NCI-H128 (cell line): ENCODE results near the gene ATXN10.
"Not testable (repeated sequence)": the region's sequence is repeated elsewhere in the genome, so short reads cannot be mapped to it uniquely, and the experiment has no call there.

ENCODE experiments used
- DNase-seq: peaks from one replicate; lab custom pipeline; 2025; ENCODE audit not compliant: unreplicated experiment; lab: John Stamatoyannopoulos, UW

ATXN10 gene

GRCh38 chr22:45642986-45643385 is 28.6 kb upstream of the ATXN10 start:
- no peak for DNase-seq

GRCh38 chr22:45644714-45645113 is 26.9 kb upstream of the ATXN10 start:
- DNase-seq, result no peak

DNA sequence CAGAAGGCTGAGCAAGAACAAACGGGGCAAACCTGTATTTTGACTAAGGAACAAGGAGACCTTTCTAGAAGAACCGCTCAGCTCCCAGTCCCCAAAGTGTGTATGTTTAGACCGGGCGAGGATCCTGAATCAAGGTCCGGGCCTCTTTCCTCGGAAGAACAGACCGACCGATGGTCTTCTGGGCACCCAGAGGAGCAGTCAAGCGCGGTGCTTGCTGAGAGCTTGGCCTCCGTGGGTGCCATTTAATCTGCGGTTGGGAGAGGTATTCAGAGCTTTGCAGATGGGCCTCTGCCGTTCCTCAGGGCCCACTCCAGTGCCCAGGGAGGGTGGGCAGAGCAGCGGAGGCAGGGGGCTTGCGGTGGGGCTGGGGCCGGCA is 26.5 kb upstream of the ATXN10 start:
- DNase-seq, result no peak

- DNase-seq, result peak; percentile 11
Measured at GRCh38 chr22:45645526-45646414, 25.9 kb upstream of the ATXN10 start.

GRCh38 chr22:45647532-45648225 is 24.0 kb upstream of the ATXN10 start:
- no peak for DNase-seq

DNA sequence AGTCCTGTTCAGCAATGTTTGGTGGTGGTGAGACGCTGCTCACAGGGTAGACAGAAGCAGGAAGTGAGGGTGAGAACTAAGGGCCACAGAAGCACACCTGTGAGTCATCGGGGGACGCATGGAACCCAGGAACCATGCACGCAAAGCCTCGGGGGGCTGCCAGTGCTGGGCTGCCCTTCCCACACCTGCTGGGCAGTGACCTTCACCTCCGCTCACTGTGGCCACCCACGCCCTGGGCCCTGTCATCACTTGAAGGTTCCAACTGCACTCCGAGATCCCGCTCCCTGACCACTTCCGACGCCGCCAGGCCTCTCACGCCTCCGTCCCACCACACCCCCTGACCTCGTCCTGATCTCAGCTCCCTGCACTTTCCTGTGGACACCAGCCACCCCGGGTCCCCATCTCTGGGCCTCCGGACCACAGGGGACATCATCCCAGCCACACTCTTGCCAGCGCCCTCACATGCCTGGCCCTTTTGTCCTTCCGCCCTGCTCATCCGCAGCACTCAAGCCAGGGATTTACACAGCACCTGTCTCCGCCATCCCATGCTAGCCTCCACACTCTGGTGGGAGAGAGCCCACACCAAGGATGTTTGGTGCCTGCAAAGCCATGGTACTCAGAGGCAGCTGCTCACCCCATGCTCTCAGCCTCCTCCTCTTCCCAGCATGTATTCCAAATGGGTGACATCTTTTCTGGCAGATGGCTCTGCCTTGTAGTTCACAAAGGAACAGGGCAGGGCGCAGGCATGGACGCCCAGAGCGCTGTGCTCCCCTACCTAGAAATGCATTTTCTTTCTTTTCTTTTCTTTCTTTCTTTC is 23.1 kb upstream of the ATXN10 start:
- DNase-seq, result no peak

GRCh38 chr22:45649809-45650208 is 21.8 kb upstream of the ATXN10 start:
- DNase-seq, result no peak

- no peak for DNase-seq
Measured at GRCh38 chr22:45650721-45651120, 20.9 kb upstream of the ATXN10 start.

- DNase-seq, result no peak
Measured at GRCh38 chr22:45651931-45652528, 19.6 kb upstream of the ATXN10 start.

DNA sequence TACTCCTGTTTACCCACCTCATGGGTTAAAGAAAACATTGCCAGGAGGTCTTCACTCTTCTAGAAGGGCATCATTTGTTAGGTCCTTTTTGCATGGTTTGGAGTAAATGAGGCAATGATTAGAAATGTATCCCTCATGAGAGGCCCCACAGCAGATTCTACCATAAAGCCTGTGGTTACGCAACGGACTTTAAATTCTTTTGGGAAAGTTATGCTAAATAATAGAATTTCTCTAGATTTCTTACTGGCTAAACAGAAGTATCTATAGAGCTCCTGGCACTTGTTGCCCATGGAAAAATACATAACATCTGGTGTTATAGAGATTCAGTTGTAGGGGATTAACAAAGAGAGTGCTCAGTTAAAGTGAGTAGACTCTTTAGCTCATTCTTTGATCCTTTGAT is 15.1 kb upstream of the ATXN10 start:
- no peak for DNase-seq

DNA sequence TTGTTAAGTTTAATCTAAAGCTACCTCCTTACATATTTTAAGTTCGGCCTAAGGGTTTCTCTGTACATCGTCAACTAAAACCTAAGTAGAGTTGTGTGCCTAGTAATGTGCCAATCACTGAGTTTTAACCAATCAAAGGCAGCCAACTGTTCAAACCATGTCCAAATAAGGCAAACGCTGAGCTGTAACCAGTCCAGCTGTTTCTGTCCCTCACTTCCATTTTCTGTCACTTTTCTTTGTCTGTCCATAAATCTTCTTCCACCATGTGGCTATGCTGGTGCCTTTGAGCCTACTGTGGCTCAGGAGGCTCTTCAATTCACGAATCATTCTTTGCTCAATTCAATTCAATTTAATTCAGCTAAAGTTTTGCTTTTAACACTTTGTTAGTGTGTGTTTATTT is 13.9 kb upstream of the ATXN10 start:
- no peak for DNase-seq

DNA sequence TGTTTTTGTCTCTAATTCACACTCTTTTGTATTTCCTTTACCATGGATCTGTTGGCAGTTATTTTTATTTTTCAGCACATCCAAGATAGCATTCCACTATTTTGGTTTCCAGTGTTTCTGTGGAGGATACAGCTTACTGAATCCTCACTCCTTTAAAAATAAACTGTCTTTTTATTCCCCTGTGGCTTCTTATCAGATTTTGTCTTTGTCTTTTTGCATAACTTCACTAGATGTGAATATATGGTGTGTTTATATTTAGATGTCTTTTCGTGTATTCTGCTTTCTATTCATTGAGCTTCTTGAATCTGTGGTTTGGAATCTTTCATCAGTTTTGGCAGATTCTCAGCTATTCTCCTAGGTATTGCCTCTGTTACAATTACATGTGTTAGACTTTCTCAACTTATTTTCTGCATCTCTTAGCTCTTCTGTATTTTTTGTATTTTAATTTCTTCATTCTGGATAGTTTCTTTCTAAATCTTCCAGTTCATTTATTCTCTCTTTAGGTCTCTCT is 7.4 kb upstream of the ATXN10 start:
- DNase-seq, result no peak

DNA sequence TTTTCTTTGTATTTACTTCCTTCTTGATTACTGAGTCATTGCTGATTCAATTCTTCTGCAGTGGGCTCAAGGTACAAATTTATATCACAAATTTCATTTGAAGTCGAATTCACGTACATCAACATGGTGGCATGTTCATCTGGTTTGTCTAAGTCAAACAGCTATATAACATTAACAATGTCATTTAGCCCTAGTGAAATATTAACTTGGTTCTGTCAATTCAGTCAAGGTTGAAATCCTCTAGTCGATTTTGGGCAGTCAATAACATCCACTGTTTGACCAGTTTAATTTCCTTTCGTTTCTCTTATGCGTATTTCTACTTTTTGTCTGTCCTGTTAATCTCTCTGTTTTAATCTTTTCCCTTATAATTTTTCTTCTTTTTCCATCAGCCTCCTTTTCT is 4.1 kb upstream of the ATXN10 start:
- DNase-seq, result no peak

GRCh38 chr22:45670363-45670762 is 1.3 kb upstream of the ATXN10 start:
- not testable (repeated sequence) for DNase-seq

GRCh38 chr22:45670981-45671782 is 452 bp upstream of the ATXN10 start:
- no peak for DNase-seq

DNA sequence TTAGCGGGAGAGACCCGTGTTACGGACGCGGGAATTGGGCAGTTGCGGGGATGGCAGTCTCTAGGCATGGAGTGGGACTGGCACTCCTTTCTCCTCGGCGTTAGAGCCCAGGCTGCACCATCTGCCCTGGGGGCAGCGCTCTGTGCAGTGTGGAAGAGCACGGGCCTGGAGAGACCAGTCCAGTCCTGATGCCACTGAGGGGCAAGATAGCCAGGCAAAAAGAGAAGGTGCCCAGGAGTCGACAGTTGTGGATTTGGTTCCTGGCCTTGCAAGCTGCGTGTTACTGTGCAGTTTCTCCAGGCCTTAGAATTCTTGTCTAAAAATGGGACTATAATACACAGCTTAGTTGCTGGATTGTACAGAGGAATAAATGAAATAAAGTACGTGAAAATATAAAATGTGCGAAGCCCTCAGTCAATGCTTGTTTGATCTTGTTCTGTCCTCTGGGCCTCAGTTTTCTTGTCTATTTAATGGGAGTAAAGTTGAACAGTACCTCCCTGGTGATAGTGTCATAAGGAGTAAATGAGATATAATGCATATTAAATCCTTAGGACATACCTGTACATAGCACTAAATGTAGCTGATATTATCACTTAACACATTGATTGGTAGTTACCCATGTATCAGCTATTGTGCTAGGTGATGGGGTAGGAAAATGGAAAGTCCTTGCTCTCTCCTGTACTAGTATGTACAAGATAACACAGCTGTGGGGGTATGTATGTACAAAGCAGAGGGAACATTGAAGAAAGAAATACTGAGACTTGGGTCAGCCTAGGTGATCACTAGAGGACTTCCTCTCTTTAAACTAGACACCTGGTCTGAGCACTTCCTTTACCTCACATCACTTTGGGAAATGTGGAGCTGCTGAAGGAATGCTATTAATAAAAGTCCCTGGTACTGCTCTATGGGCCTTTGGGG is 1.2 kb downstream of the ATXN10 start:
- DNase-seq, result no peak

GRCh38 chr22:45673482-45674175 is 2.0 kb downstream of the ATXN10 start:
- no peak for DNase-seq

DNA sequence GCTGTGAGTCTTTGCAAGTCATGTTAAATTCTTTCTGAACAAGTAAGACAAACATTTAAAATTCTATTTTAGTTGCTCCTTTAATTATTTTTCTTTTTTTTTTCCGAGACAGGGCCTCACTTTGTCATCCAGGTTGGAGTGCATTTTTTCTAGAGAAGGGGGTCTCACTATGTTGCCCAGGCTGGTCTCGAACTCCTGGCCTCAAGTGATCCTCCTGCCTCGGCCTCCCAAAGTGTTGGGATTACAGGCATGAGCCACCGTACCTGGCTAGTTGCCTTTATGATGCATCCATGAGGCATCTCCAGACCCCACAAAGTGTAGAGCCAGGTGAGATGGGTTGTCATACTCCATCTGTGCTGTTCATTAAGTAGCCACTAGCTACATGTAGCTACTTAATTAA is 4.4 kb downstream of the ATXN10 start:
- no peak for DNase-seq

DNA sequence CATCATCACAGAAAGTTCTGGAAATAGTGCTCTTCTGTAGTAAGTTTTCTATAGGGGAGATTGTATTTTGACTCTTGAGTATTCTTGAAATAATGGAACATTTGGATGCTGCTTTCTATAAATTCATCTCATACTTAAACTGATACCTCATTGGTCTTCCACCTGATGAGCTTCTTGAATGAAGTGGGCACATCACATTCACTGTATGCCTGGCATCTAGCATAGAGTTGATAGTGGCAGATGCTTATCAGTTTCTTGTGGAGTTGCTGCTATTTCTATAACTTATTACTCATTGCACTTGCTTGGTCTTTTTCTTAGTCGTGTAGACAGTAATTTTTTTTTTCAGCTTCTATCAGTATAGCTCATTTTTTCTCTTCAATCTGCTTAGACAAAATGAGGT is 5.4 kb downstream of the ATXN10 start:
- DNase-seq, result no peak
